B cell (primary cell): Measurements from ENCODE around the gene STAM2.

Experiments
- EZH2 ChIP-seq: IDR thresholded peaks from 2 replicates; pipeline ENCODE4 v1.6.1; 2012; ENCODE audit warnings: borderline replicate concordance, low read depth, mild to moderate bottlenecking, moderate library complexity, low read length; ENCODE audit not compliant: insufficient read depth, poor library complexity, severe bottlenecking
- TF ChIP-seq, protein P1 (sequence below): fragments of 200-600 bp; IDR thresholded peaks from one replicate; pipeline ENCODE4 v1.8.0; 2022; ENCODE audit warnings: antibody characterized with exemption, mild to moderate bottlenecking

DNA sequence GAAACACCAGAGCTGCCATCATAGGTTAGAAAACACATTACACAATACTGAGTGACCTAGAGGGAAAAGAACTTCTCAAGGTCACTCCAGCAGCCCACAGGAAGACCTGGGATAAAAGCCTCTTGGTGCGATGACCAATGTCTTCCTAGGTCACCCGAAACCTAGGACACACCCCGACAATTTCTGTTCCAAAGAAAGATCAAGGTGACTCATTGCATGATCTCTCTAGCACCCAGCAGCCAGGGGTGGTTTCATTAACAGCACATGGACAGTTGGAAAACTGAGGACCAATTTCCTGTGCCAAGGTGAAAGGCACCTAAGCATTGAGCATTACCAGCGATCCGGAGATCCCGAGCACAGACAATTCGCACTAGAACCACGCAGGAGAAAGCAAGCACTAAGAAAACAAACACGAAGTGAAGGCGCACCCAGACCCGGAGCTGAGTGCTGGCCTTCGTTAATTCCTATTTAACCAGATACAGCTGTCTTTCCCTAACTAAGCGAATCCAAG is 78.2 kb downstream of the STAM2 start:
- TF ChIP-seq EZH2: no peak
- TF ChIP-seq, protein P1, sequence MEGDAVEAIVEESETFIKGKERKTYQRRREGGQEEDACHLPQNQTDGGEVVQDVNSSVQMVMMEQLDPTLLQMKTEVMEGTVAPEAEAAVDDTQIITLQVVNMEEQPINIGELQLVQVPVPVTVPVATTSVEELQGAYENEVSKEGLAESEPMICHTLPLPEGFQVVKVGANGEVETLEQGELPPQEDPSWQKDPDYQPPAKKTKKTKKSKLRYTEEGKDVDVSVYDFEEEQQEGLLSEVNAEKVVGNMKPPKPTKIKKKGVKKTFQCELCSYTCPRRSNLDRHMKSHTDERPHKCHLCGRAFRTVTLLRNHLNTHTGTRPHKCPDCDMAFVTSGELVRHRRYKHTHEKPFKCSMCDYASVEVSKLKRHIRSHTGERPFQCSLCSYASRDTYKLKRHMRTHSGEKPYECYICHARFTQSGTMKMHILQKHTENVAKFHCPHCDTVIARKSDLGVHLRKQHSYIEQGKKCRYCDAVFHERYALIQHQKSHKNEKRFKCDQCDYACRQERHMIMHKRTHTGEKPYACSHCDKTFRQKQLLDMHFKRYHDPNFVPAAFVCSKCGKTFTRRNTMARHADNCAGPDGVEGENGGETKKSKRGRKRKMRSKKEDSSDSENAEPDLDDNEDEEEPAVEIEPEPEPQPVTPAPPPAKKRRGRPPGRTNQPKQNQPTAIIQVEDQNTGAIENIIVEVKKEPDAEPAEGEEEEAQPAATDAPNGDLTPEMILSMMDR: no peak
